ENCODE measurements around the gene PLEKHA6.

GRCh38 chr1:204360314-204360713 lies 585 bp upstream of the PLEKHA6 start:
- TF ChIP-seq TCF4 (CRISPR knock-in tag; IDR thresholded peaks at IDR 0.05; ENCODE audit: borderline replicate concordance) = no peak
- TF ChIP-seq ARNTL (CRISPR knock-in tag; IDR thresholded peaks at IDR 0.05; ENCODE audit: borderline replicate concordance, low read depth) = no peak
